HG03469 (cell line): Measurements from ENCODE around the gene CST4.
"Not testable (repeated sequence)": the region's sequence is repeated elsewhere in the genome, so short reads cannot be mapped to it uniquely, and the experiment has no call there.

ENCODE experiments used
- ATAC-seq: cut with Tn5 transposase; IDR thresholded peaks from one replicate; pipeline ENCODE4 v1.9.1; 2021; ENCODE audit warnings: mild to moderate bottlenecking, moderate library complexity, moderate number of reproducible peaks; ENCODE audit not compliant: unreplicated experiment

The CST4 gene

DNA sequence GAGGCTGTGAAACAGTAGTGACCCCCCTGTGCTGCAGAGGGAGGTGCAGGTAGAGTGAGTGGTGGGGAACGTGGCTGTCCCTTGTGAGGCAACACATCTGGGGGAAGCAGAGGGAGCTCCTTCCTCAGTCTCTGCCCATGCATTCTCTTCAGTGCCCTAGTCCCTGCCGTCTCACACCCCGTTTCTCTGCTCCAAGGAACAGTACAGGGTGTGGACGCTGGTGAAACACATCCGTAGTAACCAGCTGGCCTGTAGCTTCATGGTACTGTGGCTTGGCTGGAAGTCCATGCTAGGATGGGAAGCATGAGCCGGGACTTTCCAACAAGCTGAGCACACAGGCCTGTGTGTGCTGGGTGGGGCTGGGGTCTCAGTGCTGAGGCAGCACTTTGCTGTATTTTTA lies 25.7 kb downstream of the CST4 start:
- ATAC-seq: no peak

DNA sequence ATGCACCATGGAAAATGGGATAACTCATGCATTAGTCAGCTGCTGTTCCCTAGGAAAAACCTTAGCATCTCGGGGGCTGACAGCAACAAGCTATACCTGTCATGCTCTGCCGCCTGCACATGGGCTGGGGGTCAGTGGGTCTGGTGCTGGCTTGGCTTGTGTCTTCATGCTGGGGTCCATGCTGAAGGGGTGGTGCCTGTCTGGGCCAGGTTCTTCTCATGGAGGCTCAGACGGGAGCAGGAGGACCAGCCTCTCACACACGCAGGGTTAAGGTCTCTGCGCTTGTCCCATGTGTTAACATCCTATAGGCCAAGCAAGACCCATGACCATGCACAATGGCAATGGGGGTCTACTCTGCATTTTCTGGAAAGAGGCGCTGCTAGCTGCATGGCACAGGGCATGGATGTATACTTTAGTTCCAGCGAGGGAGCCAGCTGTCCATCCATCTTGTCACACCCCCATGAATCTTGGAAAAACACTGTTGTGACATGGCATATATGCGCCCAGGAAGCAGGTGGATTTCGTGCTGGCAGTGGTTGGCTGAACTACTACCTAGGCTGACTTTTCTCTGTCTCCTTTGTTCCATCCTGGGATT lies 26.5 kb downstream of the CST4 start:
- ATAC-seq: no peak

DNA sequence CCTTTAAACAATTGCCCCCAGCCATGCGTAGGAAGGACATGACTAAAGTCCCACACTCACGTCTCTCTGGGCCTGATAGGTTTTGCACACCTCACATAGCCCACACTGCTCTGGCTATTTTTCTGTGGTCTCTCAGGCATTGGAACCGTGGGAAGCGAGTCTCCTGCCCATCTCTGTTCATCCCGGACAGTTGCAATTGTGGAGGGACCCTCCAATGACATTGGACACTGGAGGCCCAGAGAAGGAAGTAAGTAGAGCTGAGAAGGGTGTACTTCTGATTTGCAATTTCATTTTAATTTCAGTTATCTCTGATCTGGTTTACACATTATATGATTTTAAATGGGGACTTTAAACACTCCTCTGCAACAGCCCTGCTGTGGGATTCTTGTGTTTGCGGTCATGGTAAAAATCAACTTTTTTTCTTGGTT lies 27.8 kb downstream of the CST4 start:
- ATAC-seq: no peak

DNA sequence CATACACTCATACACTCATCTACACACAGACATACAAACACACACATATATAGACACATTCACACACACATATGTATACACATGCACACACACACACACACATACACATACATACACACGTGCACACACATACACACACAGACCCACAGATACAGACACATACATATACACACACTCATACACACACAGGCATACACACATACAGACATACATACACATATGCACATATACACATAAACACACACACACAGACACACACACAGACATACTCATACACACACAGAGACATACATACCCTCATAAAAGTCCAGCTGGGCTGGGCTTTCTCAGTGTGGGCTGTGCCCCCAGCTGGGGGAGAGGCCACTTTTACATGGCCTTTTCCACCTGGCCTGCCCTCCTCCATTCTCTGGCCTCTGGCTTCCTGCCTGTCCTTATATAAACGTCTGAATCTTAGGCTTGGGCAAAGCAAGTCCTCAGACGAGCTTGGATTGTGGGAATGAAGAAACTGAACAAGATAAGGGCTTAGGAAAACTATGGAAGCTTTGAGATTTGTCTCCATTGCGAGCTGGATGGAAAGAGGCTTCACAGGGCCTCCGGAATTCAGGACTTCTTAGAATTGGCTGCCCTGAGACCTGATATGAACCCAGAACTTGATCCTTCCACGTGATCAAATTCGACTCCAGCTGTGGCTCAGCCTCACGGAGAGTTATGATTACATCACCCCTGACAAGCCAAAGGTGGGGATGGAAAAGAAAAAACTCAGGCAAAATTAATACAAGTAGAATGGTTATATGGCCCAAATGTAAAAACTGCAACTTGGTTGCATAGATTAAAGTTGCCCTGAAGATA lies 28.6 kb downstream of the CST4 start:
- no peak for ATAC-seq

DNA sequence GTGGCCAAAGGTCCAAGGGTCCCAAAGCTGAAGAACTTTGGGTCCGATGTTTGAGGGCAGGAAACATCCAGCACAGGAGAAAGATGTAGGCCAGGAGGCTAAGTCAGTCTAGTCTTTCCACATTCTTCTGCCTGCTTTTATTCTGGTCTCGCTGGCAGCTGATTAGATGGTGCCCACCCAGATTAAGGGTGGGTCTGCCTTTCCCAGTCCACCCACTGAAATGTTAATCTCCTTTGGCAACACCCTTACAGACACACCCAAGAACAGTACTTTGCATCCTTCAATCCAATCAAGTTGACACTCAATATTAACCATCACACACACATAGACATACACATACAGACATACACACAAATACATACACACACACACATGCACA lies 29.2 kb downstream of the CST4 start:
- ATAC-seq: not testable (repeated sequence)

DNA sequence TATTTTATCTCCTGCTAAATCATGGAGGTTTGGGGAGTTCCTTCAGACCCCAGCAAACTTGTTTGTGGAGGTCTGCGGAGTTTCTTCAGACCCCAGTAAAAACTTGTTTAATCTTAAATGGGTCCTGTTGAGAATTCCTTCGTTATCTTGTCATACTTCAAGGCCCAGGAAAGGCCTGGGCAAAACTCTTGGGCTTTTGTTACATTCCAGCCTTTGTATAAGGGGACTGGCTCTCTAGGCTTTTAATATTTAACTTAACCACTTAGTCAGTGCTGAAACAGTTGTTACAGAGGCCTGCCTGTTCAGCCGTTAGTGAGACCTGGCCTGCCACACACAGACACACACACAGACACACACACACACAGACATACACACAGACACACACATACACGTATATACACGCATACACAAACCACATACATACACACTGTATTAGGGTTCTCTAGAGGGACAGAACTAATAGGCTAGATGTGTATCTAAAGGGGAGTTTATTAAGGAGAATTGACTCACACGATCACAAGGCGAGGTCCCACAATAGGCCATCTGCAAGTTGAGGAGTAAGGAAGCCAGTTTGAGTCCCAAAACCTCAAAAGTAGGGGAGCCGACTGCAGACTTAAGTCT lies 29.7 kb downstream of the CST4 start:
- no peak for ATAC-seq

DNA sequence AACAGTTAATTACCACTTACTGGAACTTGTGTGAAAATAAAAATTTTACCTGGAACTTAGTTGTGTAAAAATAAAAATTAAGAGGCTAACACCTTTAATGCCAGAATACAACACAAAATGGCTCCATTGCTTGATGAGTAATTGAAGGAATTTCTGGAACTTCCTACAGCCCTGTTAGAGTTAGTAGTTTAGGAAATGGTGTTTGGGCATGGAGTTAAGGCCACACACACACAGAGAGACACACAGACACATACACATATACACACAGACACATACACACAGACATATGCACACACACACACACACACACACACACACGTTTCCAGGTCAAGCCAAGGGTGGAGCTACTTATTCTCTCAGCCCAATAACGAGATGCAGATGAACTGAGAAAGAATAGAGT lies 30.5 kb downstream of the CST4 start:
- ATAC-seq: no peak

DNA sequence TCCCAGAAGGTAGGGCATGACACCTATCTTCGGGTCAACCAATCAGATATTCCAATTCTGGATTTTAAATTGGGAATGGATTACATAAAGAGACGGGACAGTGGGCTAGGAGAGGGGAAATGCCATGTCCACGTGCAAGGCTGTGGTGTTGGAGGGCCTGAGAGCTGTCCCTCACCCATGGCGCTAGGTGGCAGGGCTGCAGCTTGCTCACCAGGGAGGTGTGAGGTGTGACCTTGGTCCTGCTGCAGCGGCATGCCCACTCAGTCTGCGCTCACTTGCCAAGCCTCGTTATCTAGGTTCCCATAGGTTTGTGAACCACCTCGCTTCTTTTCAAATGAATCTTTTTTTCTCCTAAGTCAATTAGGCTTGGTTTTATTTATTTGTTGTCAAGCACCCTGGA lies 31.6 kb downstream of the CST4 start:
- ATAC-seq: no peak

DNA sequence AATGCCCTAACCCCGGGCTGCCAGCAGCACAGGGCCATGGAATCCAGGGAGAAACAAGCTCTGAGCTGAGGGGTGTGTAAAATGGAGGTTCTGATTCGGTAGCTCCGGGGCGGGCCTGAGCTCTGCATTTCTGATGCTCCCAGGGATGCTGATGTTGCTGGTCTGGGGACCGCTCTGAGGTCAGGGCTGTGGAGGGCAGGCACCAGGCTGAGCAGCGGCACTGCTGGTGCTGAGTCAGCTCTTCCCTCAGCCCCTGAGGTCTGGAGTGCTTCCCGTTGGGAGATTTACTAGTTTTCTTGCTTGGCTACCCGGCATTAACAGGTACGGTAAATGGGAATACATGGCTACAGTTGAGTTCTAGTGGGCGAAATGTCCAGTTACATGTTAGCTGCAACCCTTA lies 32.5 kb downstream of the CST4 start:
- ATAC-seq: no peak

DNA sequence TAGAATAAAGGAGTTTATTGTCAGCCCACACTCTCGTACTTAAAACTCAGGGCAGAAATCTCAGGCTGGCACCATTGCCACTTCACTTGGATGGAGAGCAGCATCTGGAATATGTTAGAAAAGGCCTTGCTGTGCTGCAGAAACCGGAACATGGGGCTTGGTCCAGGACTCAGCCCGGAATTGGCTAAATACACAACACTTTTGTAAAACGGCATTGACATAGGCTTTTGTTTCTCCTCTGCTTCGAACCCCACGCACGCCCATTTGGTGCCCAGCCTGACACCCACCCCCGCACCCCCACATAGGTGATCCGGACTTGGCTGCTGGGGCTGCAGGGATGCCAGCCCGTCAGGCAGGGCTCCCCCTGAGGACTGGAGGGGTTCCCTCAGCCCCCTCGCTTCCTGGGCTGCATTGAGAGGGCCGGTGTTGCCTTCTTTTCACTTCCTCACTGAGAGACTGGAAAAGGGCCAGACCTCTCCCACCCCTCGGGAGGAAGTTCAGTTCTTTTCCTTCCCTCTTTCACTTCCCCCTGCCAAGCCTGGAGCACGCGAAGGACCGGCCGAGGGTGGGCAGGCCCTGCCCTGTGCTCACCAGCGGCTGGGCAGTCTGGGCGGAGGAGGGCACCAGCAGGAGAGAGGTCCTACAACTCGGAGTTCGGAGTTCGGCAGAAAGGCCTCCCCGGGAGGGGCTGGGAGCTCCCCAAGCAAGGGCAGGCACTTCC lies 33.2 kb downstream of the CST4 start:
- no peak for ATAC-seq

DNA sequence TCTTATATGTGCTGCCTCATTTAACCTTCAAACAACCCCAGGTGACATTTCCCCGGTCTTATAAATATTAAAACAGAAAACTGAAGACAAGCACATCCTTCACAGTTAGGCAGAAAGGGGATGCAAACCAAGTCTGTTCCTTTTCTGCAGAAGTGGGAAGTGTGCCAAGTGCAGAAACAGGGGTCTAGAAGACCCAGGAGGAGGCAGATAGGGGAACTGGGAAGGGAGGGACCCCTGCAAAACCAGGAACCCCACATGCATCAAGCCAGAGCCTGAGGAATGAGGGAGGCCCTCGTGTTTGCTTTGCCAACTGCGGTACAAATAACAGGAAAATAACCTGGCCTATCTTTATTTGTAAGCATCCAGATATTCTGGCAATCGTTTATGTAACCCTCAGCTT lies 34.1 kb downstream of the CST4 start:
- ATAC-seq: no peak

DNA sequence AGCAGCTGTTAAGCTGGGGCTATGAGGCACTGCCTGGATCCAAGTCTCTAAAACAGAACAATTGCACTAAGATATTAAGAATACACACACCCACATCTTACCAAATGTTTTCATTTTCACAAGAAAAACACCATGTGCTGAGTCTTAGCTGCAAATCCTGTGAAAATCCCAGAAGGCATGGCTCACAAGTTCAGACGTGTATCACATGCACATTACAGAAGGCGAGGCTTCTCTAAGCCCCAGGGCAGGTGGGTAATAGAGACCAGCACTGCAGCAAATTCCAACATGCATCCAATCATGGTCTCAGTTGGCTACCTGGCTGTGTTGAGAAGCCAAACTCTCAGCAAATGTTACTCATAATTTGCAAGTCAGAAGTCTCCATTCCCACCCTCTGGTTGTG lies 34.8 kb downstream of the CST4 start:
- ATAC-seq: no peak

DNA sequence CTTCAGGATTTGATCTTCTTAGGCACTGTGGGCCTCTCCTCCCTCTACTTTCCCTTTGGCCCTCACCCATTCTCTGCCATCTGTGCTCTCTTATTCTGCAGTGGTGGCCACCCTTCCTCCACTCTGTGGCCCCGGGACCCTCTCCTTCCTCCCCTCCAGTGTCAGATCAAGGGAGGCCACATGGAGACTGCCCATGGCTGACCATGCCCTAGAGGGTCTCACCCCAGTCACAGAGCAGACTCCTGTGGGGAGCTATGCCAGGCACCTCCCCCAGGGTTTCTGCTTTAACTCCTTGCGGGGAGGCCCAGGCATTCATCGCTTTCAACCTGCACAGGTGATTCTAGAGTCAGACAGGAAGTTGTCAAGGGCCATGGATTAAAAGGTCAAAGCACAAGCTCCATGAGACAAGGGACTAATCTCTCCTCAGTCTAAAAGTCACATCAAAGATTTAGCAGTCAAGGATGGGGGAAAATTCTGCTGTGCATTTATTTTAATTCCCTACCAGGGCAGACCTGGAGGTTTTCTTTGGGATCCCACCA lies 35.4 kb downstream of the CST4 start:
- no peak for ATAC-seq

DNA sequence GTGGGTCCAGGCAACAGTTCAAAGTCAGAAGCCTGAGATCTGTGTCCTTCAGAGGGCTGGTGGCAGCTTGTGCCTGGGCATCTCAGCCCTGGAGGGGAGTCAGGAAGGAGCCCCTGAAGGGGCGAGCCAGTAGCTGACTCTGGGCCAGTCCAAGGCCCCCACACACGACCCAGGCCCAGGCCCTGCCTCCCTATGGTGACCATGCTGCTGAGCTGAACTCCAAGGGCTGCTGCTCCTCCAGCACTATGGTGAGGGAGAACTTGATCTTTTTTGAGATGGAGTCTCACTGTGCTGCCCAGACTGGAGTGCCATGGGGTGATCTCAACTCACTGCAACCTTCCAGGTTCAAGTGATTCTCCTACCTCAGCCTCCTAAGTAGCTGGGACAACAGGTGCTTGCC lies 35.9 kb downstream of the CST4 start:
- no peak for ATAC-seq

DNA sequence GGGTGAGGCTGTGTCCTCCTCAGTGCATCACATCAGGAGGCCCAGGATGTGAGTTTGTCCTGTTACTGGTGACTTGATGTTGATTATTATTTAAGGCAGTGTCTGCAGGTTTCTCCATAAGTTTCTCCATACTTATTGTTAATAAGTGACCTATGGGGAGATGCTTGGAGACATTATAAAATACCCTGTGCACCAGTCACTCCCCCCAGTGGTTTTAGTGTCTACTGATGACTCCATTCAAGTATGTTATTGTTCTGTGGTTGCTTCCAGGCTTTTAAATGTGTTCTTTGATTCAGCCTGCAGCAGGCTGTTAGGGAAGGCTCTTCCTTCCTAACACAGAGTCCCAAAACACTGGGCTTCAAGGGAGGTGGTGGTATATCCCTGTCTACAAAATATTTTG lies 36.5 kb downstream of the CST4 start:
- no peak for ATAC-seq

DNA sequence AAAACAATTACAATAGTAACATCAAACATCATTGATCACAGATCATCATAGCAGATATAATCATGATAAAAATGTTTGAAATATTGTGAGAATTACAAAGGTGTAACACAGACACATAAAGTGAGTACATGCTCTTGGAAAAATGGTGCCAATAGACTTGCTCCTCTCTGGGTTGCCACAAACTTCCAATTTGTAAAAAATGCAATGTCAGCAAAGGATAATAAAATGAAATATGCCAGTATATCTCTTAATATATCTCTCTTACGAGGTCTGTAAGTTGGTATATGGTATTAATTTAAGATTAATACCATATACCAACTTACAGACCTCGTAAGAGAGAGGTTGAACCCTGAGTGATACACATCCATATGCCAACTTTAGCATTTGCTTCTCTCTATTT lies 37.7 kb downstream of the CST4 start:
- no peak for ATAC-seq

DNA sequence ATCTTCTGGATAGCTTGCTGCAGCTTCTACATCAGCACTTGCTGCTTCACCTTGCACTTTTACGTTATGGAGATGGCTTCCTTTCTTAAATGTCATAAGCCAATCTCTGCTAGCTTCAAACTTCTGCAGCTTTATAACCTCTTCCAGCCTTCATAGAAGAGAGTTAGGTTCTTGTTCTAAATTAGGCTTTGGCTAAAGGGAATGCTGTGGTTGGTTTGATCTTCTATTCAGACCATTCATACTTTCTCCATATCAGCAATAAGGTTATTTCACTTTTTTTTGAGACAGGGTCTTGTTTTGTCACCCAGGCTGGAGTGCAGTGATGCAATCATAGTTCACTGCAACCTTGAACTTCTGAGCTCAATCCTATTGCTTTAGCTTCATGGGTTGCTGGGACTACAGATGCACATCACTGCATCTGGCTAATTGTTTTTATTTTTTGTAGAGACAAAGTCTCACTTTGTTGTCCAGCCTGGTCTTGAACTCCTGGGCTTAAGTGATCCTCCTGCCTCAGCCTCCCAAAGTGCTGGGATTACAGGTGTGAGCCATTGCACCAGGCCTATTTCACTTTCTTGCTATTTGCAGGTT lies 38.9 kb downstream of the CST4 start:
- ATAC-seq: no peak

DNA sequence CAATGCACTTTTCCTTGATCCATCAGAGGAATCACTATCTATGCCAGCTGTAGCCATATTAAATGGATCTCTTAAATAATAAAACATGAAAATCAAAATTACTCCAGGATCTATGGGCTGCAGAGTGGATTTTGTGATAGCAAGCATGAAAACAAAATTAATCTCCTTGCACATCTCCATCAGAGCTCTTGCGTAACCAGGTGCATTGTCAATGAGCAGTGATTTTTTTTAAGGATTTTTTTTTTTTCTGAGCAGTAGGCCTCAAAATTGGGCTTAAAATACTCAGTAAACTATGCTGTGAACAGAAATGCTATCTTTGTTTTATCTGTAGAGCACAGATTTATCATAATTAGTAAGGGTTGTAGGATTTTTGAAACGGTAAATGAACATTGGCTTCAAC lies 39.6 kb downstream of the CST4 start:
- no peak for ATAC-seq

DNA sequence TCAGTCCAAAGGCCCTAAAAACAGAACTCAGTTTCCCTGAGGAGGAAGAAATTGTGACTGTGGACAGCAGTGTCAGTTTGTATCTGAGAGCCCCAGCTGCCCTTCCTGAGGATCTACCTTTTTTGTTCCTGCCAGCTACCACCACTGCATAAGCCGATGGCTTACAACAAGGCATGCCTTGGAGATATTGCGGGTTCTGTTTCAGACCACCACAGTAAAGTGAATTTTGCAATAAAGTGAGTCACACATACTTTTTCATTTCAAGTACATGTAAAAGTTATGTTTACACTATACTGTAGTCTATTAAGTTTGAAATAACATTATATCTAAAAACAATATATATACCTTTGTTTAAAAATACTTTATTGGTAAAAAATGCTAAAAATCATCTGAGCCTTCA lies 41.5 kb downstream of the CST4 start:
- no peak for ATAC-seq

DNA sequence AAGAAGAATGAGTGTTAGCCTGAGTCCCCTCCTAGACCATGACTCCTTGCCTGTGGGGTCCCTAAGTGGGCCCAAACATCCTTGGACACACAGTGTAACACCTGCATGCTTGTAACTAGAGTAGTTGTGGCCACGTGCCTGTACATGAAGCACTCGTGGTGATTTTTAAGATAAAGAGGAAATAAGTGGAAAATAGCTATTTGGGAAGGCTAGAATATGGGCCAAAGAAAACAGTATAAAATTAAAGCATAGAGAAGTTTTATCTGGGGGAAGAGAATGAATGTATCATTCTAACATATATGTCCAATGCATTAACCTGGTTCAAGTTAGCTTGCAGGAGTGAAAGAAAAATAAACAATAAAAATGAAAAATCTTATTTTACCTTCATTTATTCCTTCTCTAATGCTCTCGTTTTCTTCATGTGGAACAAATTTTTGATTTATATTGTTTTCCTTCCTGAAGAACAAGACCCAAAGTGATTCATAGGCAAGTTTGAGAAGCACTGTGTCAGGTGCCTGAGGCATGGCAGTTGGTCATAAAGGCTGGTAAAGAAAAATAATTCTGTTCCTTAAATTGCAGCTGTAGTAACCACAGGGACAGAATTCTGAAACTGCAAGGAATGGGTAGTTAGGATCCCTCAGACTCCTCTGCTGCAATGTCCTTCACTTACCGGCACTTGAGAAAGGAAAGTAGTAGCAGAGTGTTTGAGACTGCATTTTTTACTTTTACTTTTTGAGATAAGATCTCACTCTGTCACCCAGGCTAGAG lies 42.5 kb downstream of the CST4 start:
- no peak for ATAC-seq
